Measurements from ENCODE around the gene EGFR.
"Not testable (repeated sequence)": the region's sequence is repeated elsewhere in the genome, so short reads cannot be mapped to it uniquely, and the experiment has no call there.

EGFR gene

GRCh38 chr7:55156919-55157763, 138.3 kb downstream of the EGFR start:
- no peak overlapping the region for H3K27ac ChIP-seq

GRCh38 chr7:55157764-55158105, 138.9 kb downstream of the EGFR start:
- no peak for DNase-seq (ENCODE audit: low read depth, low spot score)
- peak overlapping the region; percentile 17 for H3K27ac ChIP-seq

More at GRCh38 chr7:55156919-55157763, 138.3 kb downstream of the EGFR start:
- DNase-seq (ENCODE audit: low read depth, low spot score), result no peak

DNA sequence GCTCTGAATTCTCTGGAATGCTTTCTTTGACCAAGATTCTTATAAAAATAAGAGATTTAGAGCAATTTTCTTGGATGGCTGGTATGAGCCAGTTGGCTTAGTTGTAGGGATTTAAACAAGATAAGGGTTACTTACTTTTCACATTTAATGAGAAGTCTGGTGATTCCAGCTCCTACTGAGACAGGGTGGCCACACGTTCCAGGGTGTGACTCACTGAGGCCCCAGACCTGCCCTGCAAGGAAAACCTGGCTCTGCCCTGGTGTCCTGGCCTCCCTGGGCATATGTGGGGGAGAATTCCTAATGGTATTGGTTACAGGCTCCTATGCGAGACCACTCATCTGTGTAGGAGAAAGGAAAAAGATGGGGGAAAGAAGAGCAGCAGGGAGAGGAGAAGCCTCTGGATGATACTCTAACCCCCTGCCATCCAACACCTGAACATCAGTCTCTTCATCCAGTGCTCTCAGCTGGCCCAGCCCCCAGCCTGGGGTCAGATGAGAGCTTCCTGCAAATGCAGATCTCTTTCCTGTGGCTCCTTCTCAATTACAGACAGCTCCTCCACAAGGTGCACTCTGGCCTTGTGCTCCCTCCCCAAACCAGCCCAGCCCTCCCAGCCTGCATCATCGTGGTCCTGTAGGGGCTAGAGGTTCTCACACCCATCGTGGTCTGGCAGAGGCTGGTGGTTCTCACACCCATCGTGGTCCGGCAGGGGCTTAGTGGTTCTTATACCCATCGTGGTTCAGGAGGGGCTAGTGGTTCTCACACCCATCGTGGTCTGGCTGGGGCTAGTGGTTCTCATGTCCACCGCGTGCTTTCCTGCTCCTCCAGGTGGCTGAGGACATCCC, 139.9 kb downstream of the EGFR start:
- no peak for DNase-seq (ENCODE audit: low read depth, low spot score)
- peak overlapping the region; percentile 17 for H3K27ac ChIP-seq

DNA sequence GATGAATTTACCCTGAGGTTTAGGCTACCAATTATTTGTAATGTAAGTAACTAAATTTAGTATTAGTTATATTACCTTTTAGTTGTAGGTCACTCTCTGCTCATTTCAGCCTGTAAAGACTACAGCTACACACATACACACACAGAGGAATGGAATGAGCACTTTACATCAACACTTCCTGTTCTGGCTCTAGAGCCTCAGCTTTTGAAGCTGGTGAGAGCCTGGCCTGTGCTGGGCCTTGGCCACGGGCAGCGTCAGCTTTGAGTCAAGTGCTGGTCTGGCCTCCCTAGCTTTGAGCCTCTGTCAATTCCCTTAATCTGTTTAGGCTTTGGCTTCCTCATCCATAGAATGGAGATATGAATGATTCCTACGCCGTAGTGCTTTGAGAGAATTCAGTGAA, 141.7 kb downstream of the EGFR start:
- H3K27ac ChIP-seq, result no peak overlapping the region

DNA sequence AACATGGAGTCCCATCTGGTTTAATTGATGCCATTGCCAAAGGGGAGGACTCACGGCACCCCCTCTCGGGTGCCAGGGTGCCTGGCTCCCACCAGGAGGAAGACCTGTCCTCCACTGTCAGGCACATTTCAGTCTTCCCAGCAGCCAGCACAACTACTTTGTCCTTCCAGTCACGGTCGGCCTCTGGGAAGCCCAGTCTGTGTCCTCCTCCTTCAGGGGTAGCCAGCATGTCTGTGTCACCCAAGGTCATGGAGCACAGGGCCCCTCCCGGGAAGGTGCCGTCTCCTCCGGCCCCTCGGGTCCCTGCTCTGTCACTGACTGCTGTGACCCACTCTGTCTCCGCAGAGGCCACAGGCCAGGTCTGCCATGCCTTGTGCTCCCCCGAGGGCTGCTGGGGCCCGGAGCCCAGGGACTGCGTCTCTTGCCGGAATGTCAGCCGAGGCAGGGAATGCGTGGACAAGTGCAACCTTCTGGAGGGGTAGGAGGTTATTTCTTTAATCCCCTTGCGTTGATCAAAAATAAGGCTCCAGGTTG, 142.4 kb downstream of the EGFR start:
- no peak for DNase-seq (ENCODE audit: low read depth, low spot score)
- H3K27ac ChIP-seq, result no peak overlapping the region

More for the DNA sequence above, 141.7 kb downstream of the EGFR start:
- no peak for DNase-seq (ENCODE audit: low read depth, low spot score)

GRCh38 chr7:55162476-55162875, 143.7 kb downstream of the EGFR start:
- no peak overlapping the region for H3K27ac ChIP-seq
- DNase-seq (ENCODE audit: low read depth, low spot score), result no peak

DNA sequence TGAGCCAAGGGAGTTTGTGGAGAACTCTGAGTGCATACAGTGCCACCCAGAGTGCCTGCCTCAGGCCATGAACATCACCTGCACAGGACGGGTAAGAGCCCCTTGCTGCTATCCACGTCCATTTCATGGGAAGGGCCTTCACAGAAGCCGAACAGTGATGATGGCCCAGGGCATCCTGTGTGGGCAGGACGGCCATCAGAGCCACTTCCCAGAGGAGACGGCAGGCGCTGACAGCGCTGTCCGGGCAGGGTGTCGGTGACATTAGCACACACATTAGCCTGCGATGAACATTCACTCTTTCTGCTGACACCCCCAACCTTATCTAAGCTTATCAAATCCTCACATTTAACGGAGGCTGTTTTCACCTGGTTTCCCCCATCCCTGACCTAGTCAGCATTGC, 144.9 kb downstream of the EGFR start:
- H3K27ac ChIP-seq, result no peak overlapping the region
- DNase-seq (ENCODE audit: low read depth, low spot score), result no peak

- H3K27ac ChIP-seq, result no peak overlapping the region
- no peak for DNase-seq (ENCODE audit: low read depth, low spot score)
Measured at GRCh38 chr7:55164527-55164926, 145.7 kb downstream of the EGFR start.

GRCh38 chr7:55165176-55165861, 146.5 kb downstream of the EGFR start:
- no peak for DNase-seq (ENCODE audit: low read depth, low spot score)
- no peak overlapping the region for H3K27ac ChIP-seq

DNA sequence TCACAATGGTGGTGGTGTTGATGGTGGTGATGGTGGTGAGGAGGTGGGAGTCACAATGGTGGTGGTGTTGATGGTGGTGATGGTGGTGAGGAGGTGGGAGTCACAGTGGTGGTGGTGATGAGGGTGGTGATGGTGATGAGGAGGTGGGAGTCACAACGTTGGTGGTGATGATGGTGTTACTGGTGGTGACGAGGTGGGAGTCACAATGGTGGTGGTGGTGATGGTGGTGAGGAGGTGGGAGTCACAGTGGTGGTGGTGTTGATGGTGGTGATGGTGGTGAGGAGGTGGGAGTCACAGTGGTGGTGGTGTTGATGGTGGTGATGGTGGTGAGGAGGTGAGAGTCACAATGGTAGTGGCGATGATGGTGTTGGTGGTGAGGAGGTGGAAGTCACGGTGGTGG, 148.5 kb downstream of the EGFR start:
- not testable (repeated sequence) for H3K27ac ChIP-seq; DNase-seq (ENCODE audit: low read depth, low spot score)

- DNase-seq (ENCODE audit: low read depth, low spot score), result no peak
- H3K27ac ChIP-seq, result no peak overlapping the region
Measured at GRCh38 chr7:55170335-55171069, 151.7 kb downstream of the EGFR start.

- no peak for DNase-seq (ENCODE audit: low read depth, low spot score)
- no peak overlapping the region for H3K27ac ChIP-seq
Measured at GRCh38 chr7:55171157-55171556, 152.3 kb downstream of the EGFR start.

GRCh38 chr7:55172161-55172560, 153.3 kb downstream of the EGFR start:
- DNase-seq (ENCODE audit: low read depth, low spot score), result no peak
- H3K27ac ChIP-seq, result peak overlapping the region; percentile 31

GRCh38 chr7:55172881-55173609, 154.2 kb downstream of the EGFR start:
- DNase-seq (ENCODE audit: low read depth, low spot score), result no peak

GRCh38 chr7:55173671-55174070, 154.9 kb downstream of the EGFR start:
- no peak for DNase-seq (ENCODE audit: low read depth, low spot score)
- H3K27ac ChIP-seq, result no peak overlapping the region

More at GRCh38 chr7:55172881-55173609, 154.2 kb downstream of the EGFR start:
- peak overlapping the region; percentile 31 for H3K27ac ChIP-seq

DNA sequence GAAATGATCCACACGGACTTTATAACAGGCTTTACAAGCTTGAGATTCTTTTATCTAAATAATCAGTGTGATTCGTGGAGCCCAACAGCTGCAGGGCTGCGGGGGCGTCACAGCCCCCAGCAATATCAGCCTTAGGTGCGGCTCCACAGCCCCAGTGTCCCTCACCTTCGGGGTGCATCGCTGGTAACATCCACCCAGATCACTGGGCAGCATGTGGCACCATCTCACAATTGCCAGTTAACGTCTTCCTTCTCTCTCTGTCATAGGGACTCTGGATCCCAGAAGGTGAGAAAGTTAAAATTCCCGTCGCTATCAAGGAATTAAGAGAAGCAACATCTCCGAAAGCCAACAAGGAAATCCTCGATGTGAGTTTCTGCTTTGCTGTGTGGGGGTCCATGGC, 155.6 kb downstream of the EGFR start:
- no peak overlapping the region for H3K27ac ChIP-seq
- DNase-seq (ENCODE audit: low read depth, low spot score), result no peak

- no peak overlapping the region for H3K27ac ChIP-seq
- DNase-seq (ENCODE audit: low read depth, low spot score), result no peak
Measured at GRCh38 chr7:55174856-55175255, 156.0 kb downstream of the EGFR start.

GRCh38 chr7:55177068-55177530, 158.3 kb downstream of the EGFR start:
- H3K27ac ChIP-seq, result no peak overlapping the region
- DNase-seq (ENCODE audit: low read depth, low spot score), result no peak
